IPS DF 19.7 (cell line): ENCODE data around the gene AK4.
"Not testable (repeated sequence)": the region's sequence is repeated elsewhere in the genome, so short reads cannot be mapped to it uniquely, and the experiment has no call there.

Source experiments
- DNase-seq: peaks from one replicate; pipeline ENCODE4 v3.0.0-alpha.2; 2013; ENCODE audit warnings: low read depth, low spot score

AK4 gene

GRCh38 chr1:65150583-65151263 lies 2.7 kb downstream of the AK4 start:
- no peak for DNase-seq

GRCh38 chr1:65151641-65152040 lies 3.6 kb downstream of the AK4 start:
- no peak for DNase-seq

GRCh38 chr1:65153635-65154034 lies 5.6 kb downstream of the AK4 start:
- DNase-seq, result no peak

GRCh38 chr1:65156910-65157545 lies 9.0 kb downstream of the AK4 start:
- DNase-seq, result no peak

- no peak for DNase-seq
These were observed 9.5 kb downstream of the AK4 start for GRCh38 chr1:65157546-65157941.

GRCh38 chr1:65159291-65159688 lies 11.3 kb downstream of the AK4 start:
- DNase-seq, result not testable (repeated sequence)

GRCh38 chr1:65159801-65160523 lies 12.0 kb downstream of the AK4 start:
- no peak for DNase-seq

GRCh38 chr1:65163201-65163805 lies 15.3 kb downstream of the AK4 start:
- DNase-seq, result no peak

GRCh38 chr1:65164101-65164500 lies 16.1 kb downstream of the AK4 start:
- DNase-seq, result not testable (repeated sequence)

GRCh38 chr1:65164633-65165032 lies 16.6 kb downstream of the AK4 start:
- no peak for DNase-seq

GRCh38 chr1:65165269-65165993 lies 17.4 kb downstream of the AK4 start:
- no peak for DNase-seq

GRCh38 chr1:65166572-65167305 lies 18.7 kb downstream of the AK4 start:
- DNase-seq, result no peak

- DNase-seq, result no peak
These were observed 19.7 kb downstream of the AK4 start for GRCh38 chr1:65167586-65168242.

GRCh38 chr1:65168867-65169266 lies 20.9 kb downstream of the AK4 start:
- DNase-seq, result no peak

- no peak for DNase-seq
These were observed 22.6 kb downstream of the AK4 start for GRCh38 chr1:65170511-65171142.

- DNase-seq, result no peak
These were observed 25.1 kb downstream of the AK4 start for GRCh38 chr1:65172936-65173690.

- no peak for DNase-seq
These were observed 26.6 kb downstream of the AK4 start for GRCh38 chr1:65174585-65174984.

- no peak for DNase-seq
These were observed 27.4 kb downstream of the AK4 start for GRCh38 chr1:65175171-65176055.
